ENCODE measurements around the gene RPL18.

Gene RPL18

DNA sequence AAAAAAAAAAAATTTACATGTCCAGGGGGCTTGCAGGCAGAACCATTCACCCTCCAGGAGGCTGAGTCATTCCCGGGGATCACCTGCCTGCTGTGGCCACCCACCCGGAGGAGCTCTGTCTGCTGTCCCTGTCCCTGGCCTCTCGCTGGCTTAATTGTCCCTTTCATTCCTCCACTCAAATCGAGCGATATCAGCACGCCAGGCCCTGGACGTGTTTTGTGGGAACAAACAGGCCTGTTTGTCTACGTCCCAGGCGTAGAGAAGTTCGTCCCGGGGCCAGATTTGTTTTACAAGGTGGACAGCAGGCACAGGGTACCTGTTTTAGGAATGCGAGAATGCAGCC, 45.8 kb downstream of the RPL18 start:
- no peak for DNase-seq

DNA sequence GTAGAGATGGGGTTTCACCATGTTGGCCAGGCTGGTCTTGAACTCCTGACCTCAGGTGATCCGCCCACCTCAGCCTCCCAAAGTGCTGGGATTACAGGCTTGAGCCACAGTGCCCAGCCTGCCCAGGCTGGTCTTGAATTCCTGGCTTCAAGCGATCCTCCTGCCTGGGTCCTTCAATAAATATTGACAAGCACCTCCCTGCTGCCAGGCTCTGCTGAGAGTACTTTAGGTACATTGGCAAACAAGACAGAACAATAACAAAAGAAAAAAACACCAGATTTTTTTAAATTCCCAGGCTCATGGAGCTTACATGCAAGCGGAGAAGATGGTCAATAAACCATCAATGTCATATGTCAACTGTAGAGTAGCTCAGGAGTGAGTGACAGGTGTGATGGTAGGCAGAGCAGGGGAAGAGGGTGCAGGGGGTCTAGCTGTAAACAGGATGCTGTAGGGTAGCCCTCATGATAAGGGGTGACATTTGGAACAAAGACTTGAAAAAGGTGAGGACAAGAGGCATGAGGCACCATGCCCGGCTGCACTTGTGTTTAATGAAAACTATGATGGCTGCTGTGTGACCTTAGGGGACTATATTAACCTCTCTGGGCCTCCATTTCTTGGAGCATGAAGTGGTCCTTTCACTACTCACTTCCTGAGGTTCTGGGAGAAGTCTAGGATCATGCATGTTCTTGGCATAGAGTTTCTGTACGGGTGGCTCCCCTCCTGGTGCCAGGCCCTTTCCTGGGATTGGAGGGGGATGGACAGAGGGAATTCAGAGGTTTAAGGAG, 47.4 kb downstream of the RPL18 start:
- no peak for DNase-seq

DNA sequence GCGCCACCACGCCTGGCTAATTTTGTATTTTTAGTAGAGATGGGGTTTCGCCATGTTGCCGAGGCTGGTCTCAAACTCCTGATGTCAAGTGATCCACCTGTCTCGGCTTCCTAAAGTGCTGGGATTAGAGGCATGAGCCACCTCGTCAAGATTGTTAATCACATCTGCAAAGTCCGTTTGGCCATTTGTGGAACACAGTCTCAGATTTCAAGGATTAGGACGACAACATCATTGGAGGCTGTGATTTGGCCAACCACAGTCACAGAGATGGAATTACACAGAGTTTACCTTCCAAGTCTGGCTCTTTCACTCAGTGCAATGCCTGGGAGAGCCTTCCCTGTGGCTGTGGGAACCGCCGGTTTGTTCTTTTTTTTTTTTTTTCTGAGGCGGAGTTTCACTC, 49.2 kb downstream of the RPL18 start:
- DNase-seq = no peak

DNA sequence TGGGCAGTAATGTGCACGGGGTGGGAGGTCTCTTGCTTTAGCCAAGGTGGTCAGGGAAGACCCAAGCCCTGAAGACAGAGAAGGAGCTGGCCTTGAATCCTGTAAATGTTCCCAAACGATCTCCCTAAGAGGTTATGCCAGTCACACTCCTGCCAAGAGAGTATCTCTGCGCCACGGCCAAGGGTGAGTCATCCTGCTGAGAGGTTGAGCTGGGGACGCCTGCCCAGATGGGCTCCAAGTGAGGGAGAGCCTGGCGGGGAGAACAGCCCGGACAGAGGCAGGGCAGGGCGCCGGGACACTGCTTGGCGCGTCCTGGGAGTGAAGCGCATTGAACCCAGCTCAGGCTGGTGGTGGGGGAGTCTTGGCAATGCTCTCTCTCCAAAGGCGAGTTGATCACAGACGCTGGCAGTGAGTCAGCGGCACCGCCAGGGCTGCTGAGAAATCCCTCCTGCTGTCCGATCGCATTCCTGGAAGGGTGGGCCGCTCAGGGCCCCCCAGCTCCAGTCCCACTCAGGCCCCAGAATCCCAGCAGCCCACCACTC, 50.6 kb downstream of the RPL18 start:
- no peak for DNase-seq

All from activated effector memory CD4-positive, alpha-beta T cell treated with Interleukin-2 at 50 U/mL for 16 hours (primary cell).